ENCODE measurements around the gene COPB2.

DNA sequence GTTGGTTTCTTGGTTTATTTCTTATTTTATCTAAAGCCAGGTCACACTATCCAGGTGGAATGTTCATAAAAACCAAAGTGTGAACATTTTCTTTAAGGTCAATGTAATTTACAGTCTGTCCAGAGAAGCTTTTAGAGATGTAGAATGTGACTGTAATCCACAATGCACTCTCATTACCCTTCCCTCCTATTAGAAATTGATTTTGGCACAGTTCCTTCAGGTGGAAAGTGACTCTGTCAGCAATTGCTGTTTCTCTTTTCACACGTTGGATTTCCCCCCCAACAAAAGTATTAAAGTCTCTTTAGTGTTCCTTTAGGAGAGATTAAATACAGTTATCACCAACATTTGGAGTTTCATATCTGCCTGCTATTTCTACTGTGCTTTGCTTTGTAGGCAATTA lies 31.6 kb upstream of the COPB2 start:
- TF ChIP-seq, protein P1, sequence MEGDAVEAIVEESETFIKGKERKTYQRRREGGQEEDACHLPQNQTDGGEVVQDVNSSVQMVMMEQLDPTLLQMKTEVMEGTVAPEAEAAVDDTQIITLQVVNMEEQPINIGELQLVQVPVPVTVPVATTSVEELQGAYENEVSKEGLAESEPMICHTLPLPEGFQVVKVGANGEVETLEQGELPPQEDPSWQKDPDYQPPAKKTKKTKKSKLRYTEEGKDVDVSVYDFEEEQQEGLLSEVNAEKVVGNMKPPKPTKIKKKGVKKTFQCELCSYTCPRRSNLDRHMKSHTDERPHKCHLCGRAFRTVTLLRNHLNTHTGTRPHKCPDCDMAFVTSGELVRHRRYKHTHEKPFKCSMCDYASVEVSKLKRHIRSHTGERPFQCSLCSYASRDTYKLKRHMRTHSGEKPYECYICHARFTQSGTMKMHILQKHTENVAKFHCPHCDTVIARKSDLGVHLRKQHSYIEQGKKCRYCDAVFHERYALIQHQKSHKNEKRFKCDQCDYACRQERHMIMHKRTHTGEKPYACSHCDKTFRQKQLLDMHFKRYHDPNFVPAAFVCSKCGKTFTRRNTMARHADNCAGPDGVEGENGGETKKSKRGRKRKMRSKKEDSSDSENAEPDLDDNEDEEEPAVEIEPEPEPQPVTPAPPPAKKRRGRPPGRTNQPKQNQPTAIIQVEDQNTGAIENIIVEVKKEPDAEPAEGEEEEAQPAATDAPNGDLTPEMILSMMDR (IDR thresholded peaks at IDR 0.05): no peak
- no peak for TF ChIP-seq ZFX (IDR thresholded peaks at IDR 0.05; ENCODE audit: borderline replicate concordance)
